ENCODE measurements around the gene MLIP. TPM values are rescaled to one million over a fixed set of nuclear protein-coding genes. Genes with fewer than 3 reads are reported as not detected.

MLIP gene
- total and polyA plus RNA-seq, 2 of the 13 experiments (the other 11 are each of a cell fraction or from before 2014, with no cell fraction given): 0.08 to 0.33 TPM

- no peak for DNase-seq (ENCODE audit: low spot score)
These were observed 38.5 kb upstream of the MLIP start for GRCh38 chr6:54072635-54073313.

More at GRCh38 chr6:54072635-54073313, 38.5 kb upstream of the MLIP start:
- intact Hi-C loops (cut with micrococcal nuclease; ENCODE audit: unreplicated experiment): no loop called here
- Histone ChIP-seq H3K27ac (ENCODE audit: extremely low read length, insufficient read depth, low read length) (no peak overlapping the region), H3K4me3 (replicated peaks in 1 of 3; ENCODE audit: insufficient read depth in 1 of 3, low read depth in 2 of 3, low read length in 3 of 3) (no peak overlapping the region), H3K36me3 (replicated peaks in 1 of 2; ENCODE audit: control insufficient read depth in 1 of 2, insufficient read depth in 2 of 2, low read length in 2 of 2) (no peaks in the 10 kb centered on the region), H3K79me2 (ENCODE audit: insufficient read depth, low read length) (no peaks in the 10 kb centered on the region), H3K9me3 (ENCODE audit: low read length) (no peaks in the 10 kb centered on the region), H3K4me1 (ENCODE audit: insufficient read depth, low read length) (peaks cover 4% of the 10 kb centered on the region; the same call in 1 of the 2 replicates), H3K9ac (ENCODE audit: insufficient read depth, low read depth, low read length) (no peak overlapping the region), H2AFZ (ENCODE audit: low read length) (no peak overlapping the region), H4K20me1 (ENCODE audit: insufficient read depth, low read length) (no peaks in the 10 kb centered on the region), H3K4me2 (ENCODE audit: low read depth, low read length) (no peak overlapping the region), H3K27me3 (ENCODE audit: control insufficient read depth in 1 of 2, insufficient read depth in 2 of 2, low read length in 2 of 2) (no peaks in the 10 kb centered on the region)
- in situ Hi-C loops (cut with HindIII; ENCODE audit: extremely low pct_ligation_motif_present, low pct_unique_long_range_greater_than_20kb): no loop called here
- ChIA-PET POLR2A (no interaction called here), CTCF (ENCODE audit: low intra/inter-chr PET ratio, low total read pairs) (no interaction called here)
- no TSS peak for BruUV-seq (replicated peaks)
- FAIRE-seq: no peak
- TF ChIP-seq IRF1 (CRISPR knock-in tag; IDR thresholded peaks at IDR 0.05; ENCODE audit: low read depth) (no peak), ZNF264 (CRISPR knock-in tag; IDR thresholded peaks at IDR 0.05) (no peak), MEIS1 (CRISPR knock-in tag; IDR thresholded peaks at IDR 0.05; ENCODE audit: borderline replicate concordance) (no peak)
- TF ChIP-seq, protein P1, sequence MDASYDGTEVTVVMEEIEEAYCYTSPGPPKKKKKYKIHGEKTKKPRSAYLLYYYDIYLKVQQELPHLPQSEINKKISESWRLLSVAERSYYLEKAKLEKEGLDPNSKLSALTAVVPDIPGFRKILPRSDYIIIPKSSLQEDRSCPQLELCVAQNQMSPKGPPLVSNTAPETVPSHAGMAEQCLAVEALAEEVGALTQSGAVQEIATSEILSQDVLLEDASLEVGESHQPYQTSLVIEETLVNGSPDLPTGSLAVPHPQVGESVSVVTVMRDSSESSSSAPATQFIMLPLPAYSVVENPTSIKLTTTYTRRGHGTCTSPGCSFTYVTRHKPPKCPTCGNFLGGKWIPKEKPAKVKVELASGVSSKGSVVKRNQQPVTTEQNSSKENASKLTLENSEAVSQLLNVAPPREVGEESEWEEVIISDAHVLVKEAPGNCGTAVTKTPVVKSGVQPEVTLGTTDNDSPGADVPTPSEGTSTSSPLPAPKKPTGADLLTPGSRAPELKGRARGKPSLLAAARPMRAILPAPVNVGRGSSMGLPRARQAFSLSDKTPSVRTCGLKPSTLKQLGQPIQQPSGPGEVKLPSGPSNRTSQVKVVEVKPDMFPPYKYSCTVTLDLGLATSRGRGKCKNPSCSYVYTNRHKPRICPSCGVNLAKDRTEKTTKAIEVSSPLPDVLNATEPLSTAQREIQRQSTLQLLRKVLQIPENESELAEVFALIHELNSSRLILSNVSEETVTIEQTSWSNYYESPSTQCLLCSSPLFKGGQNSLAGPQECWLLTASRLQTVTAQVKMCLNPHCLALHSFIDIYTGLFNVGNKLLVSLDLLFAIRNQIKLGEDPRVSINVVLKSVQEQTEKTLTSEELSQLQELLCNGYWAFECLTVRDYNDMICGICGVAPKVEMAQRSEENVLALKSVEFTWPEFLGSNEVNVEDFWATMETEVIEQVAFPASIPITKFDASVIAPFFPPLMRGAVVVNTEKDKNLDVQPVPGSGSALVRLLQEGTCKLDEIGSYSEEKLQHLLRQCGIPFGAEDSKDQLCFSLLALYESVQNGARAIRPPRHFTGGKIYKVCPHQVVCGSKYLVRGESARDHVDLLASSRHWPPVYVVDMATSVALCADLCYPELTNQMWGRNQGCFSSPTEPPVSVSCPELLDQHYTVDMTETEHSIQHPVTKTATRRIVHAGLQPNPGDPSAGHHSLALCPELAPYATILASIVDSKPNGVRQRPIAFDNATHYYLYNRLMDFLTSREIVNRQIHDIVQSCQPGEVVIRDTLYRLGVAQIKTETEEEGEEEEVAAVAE (CRISPR knock-in tag; IDR thresholded peaks at IDR 0.05; ENCODE audit: borderline replicate concordance): no peak
- ATAC-seq: no peak
- 33% methylated on average over 2 of the region's 2 CpGs for WGBS (ENCODE audit: low lambda C conversion rate)
